ENCODE measurements around the gene WDR88. TPM values are rescaled to one million over a fixed set of nuclear protein-coding genes. Genes with fewer than 3 reads are reported as not detected.

Gene WDR88
- total RNA-seq, 4 donors from 2014 or later = not detected

GRCh38 chr19:33139165-33139564 lies 7.3 kb downstream of the WDR88 start:
- Histone ChIP-seq H3K4me1 (no peaks in the 10 kb centered on the region), H3K9me3 (no peaks in the 10 kb centered on the region), H3K36me3 (no peaks in the 10 kb centered on the region), H3K27me3 (peaks cover 5% of the 10 kb centered on the region), H3K4me3 (replicated peaks in 1 of 3) (no peak overlapping the region), H3K27ac (no peak overlapping the region)
- 70 to 74% methylated on average over 4 of the region's 4 CpGs for WGBS, 2 donors
- DNase-seq = no peak
- TF ChIP-seq, protein P1, sequence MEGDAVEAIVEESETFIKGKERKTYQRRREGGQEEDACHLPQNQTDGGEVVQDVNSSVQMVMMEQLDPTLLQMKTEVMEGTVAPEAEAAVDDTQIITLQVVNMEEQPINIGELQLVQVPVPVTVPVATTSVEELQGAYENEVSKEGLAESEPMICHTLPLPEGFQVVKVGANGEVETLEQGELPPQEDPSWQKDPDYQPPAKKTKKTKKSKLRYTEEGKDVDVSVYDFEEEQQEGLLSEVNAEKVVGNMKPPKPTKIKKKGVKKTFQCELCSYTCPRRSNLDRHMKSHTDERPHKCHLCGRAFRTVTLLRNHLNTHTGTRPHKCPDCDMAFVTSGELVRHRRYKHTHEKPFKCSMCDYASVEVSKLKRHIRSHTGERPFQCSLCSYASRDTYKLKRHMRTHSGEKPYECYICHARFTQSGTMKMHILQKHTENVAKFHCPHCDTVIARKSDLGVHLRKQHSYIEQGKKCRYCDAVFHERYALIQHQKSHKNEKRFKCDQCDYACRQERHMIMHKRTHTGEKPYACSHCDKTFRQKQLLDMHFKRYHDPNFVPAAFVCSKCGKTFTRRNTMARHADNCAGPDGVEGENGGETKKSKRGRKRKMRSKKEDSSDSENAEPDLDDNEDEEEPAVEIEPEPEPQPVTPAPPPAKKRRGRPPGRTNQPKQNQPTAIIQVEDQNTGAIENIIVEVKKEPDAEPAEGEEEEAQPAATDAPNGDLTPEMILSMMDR (IDR thresholded peaks at IDR 0.05) = no peak
- TF ChIP-seq POLR2A (IDR thresholded peaks at IDR 0.05) = no peak
- intact Hi-C loops (cut with DNase I) = no loop called here

- Histone ChIP-seq H3K27me3 (no peaks in the 10 kb centered on the region), H3K9me3 (no peaks in the 10 kb centered on the region), H3K27ac (no peak overlapping the region), H3K4me1 (no peaks in the 10 kb centered on the region), H3K4me3 (replicated peaks in 1 of 3) (no peak overlapping the region), H3K36me3 (no peaks in the 10 kb centered on the region)
- TF ChIP-seq, protein P1 (IDR thresholded peaks at IDR 0.05) = peak; percentile 81 to 93 (median 88)
- no peak for TF ChIP-seq POLR2A (IDR thresholded peaks at IDR 0.05)
- WGBS, 2 donors = 31 to 32% methylated on average over 23 of the region's 23 CpGs
- intact Hi-C loops (cut with DNase I) = no loop called here
- peak; percentile 53 to 55 for DNase-seq
Measured at GRCh38 chr19:33143897-33144405, 12.0 kb downstream of the WDR88 start.

- no peak for TF ChIP-seq POLR2A (IDR thresholded peaks at IDR 0.05)
- TF ChIP-seq, protein P1 (IDR thresholded peaks at IDR 0.05) = no peak
- Histone ChIP-seq H3K9me3 (no peaks in the 10 kb centered on the region), H3K27ac (no peak overlapping the region), H3K4me3 (replicated peaks in 1 of 3) (no peak overlapping the region), H3K4me1 (no peaks in the 10 kb centered on the region), H3K27me3 (no peaks in the 10 kb centered on the region), H3K36me3 (no peaks in the 10 kb centered on the region)
- DNase-seq = no peak
- intact Hi-C loops (cut with DNase I) = loop anchor here (5.0 kb wide), 1 partner anchor 41 kb away; no protein-coding TSS in a partner anchor
- 83 to 90% methylated on average over 9 of the region's 9 CpGs for WGBS, 2 donors
Measured at GRCh38 chr19:33146209-33146608, 14.3 kb downstream of the WDR88 start.

GRCh38 chr19:33147538-33147937 lies 15.6 kb downstream of the WDR88 start:
- intact Hi-C loops (cut with DNase I) = loop anchor here (5.0 kb wide), 1 partner anchor 40 kb away; no protein-coding TSS in a partner anchor
- Histone ChIP-seq H3K4me1 (no peaks in the 10 kb centered on the region), H3K27ac (no peak overlapping the region), H3K36me3 (no peaks in the 10 kb centered on the region), H3K4me3 (replicated peaks in 1 of 3) (no peak overlapping the region), H3K27me3 (no peaks in the 10 kb centered on the region), H3K9me3 (no peaks in the 10 kb centered on the region)
- TF ChIP-seq, protein P1 (IDR thresholded peaks at IDR 0.05) = no peak
- TF ChIP-seq POLR2A (IDR thresholded peaks at IDR 0.05) = no peak
- 73 to 89% methylated on average over 6 of the region's 6 CpGs for WGBS, 2 donors
- DNase-seq = no peak

GRCh38 chr19:33150852-33151518 lies 19.1 kb downstream of the WDR88 start:
- Histone ChIP-seq H3K9me3 (no peaks in the 10 kb centered on the region), H3K27me3 (no peaks in the 10 kb centered on the region), H3K27ac (no peak overlapping the region), H3K4me3 (replicated peaks in 1 of 3) (no peak overlapping the region), H3K4me1 (no peaks in the 10 kb centered on the region), H3K36me3 (no peaks in the 10 kb centered on the region)
- intact Hi-C loops (cut with DNase I) = no loop called here
- TF ChIP-seq, protein P1 (IDR thresholded peaks at IDR 0.05) = no peak
- no peak for TF ChIP-seq POLR2A (IDR thresholded peaks at IDR 0.05)
- no peak for DNase-seq
- 69 to 79% methylated on average over 8 to 11 of the region's 14 CpGs for whole genome bisulfite sequencing, 2 donors
